ENCODE measurements around the gene FBXL16.
A peak's percentile ranks its signal among the peaks of the same experiment; 100 is the strongest.

FBXL16 gene

GRCh38 chr16:658679-659571, 46.7 kb downstream of the FBXL16 start:
- H3K4me1 ChIP-seq (ENCODE audit: control insufficient read depth, insufficient read depth, low read length), result peaks cover 6% of the 10 kb centered on the region
- 93 to 94% methylated on average over 35 of the region's 35 CpGs for WGBS, 2 experiments
- no peak overlapping the region for H3K4me3 ChIP-seq (ENCODE audit: insufficient read depth, low read depth, low read length)
- no peaks in the 10 kb centered on the region for H3K9me3 ChIP-seq (ENCODE audit: control insufficient read depth, low read length)
- no peak overlapping the region for H3K27ac ChIP-seq (ENCODE audit: insufficient read depth, low read depth, low read length, poor library complexity, severe bottlenecking)
- H3K27me3 ChIP-seq (ENCODE audit: control insufficient read depth, insufficient read depth, low read length, poor library complexity, severe bottlenecking), result no peaks in the 10 kb centered on the region
- peaks cover 4% of the 10 kb centered on the region for H3K36me3 ChIP-seq (ENCODE audit: control insufficient read depth, insufficient read depth, low read length)

GRCh38 chr16:657487-657886, 48.1 kb downstream of the FBXL16 start:
- Histone ChIP-seq H3K27ac (ENCODE audit: insufficient read depth, low read depth, low read length, poor library complexity, severe bottlenecking) (no peak overlapping the region), H3K36me3 (ENCODE audit: control insufficient read depth, insufficient read depth, low read length) (peaks cover 4% of the 10 kb centered on the region), H3K9me3 (ENCODE audit: control insufficient read depth, low read length) (no peaks in the 10 kb centered on the region), H3K27me3 (ENCODE audit: control insufficient read depth, insufficient read depth, low read length, poor library complexity, severe bottlenecking) (no peaks in the 10 kb centered on the region), H3K4me1 (ENCODE audit: control insufficient read depth, insufficient read depth, low read length) (peaks cover 6% of the 10 kb centered on the region), H3K4me3 (ENCODE audit: insufficient read depth, low read depth, low read length) (no peak overlapping the region)
- WGBS, 2 experiments, result 94 to 95% methylated on average over 22 of the region's 22 CpGs

- Histone ChIP-seq H3K4me1 (ENCODE audit: control insufficient read depth, insufficient read depth, low read length) (no peaks in the 10 kb centered on the region), H3K9me3 (ENCODE audit: control insufficient read depth, low read length) (no peaks in the 10 kb centered on the region), H3K27me3 (ENCODE audit: control insufficient read depth, insufficient read depth, low read length, poor library complexity, severe bottlenecking) (no peaks in the 10 kb centered on the region), H3K4me3 (ENCODE audit: insufficient read depth, low read depth, low read length) (no peak overlapping the region), H3K27ac (ENCODE audit: insufficient read depth, low read depth, low read length, poor library complexity, severe bottlenecking) (no peak overlapping the region), H3K36me3 (ENCODE audit: control insufficient read depth, insufficient read depth, low read length) (peaks cover 4% of the 10 kb centered on the region)
- WGBS, 2 experiments, result 92 to 96% methylated on average over 12 of the region's 12 CpGs
Observed at GRCh38 chr16:654034-654433, 51.6 kb downstream of the FBXL16 start.

GRCh38 chr16:652454-653305, 52.9 kb downstream of the FBXL16 start:
- Histone ChIP-seq H3K36me3 (ENCODE audit: control insufficient read depth, insufficient read depth, low read length) (peaks cover 4% of the 10 kb centered on the region), H3K4me1 (ENCODE audit: control insufficient read depth, insufficient read depth, low read length) (no peaks in the 10 kb centered on the region), H3K27me3 (ENCODE audit: control insufficient read depth, insufficient read depth, low read length, poor library complexity, severe bottlenecking) (no peaks in the 10 kb centered on the region), H3K27ac (ENCODE audit: insufficient read depth, low read depth, low read length, poor library complexity, severe bottlenecking) (no peak overlapping the region), H3K4me3 (ENCODE audit: insufficient read depth, low read depth, low read length) (no peak overlapping the region), H3K9me3 (ENCODE audit: control insufficient read depth, low read length) (no peaks in the 10 kb centered on the region)
- WGBS, 2 experiments, result 93 to 95% methylated on average over 28 of the region's 28 CpGs

GRCh38 chr16:651844-652243, 53.8 kb downstream of the FBXL16 start:
- H3K4me3 ChIP-seq (ENCODE audit: insufficient read depth, low read depth, low read length), result no peak overlapping the region
- WGBS, 2 experiments, result 95% methylated on average over 22 of the region's 22 CpGs

GRCh38 chr16:649631-650030, 56.0 kb downstream of the FBXL16 start:
- no peaks in the 10 kb centered on the region for H3K9me3 ChIP-seq (ENCODE audit: control insufficient read depth, low read length)
- H3K36me3 ChIP-seq (ENCODE audit: control insufficient read depth, insufficient read depth, low read length), result peaks cover under 1% of the 10 kb centered on the region
- no peak overlapping the region for H3K27ac ChIP-seq (ENCODE audit: insufficient read depth, low read depth, low read length, poor library complexity, severe bottlenecking)
- H3K27me3 ChIP-seq (ENCODE audit: control insufficient read depth, insufficient read depth, low read length, poor library complexity, severe bottlenecking), result no peaks in the 10 kb centered on the region
- H3K4me3 ChIP-seq (ENCODE audit: insufficient read depth, low read depth, low read length), result peak overlapping the region; percentile 70
- 10 to 11% methylated on average over 44 of the region's 44 CpGs for WGBS, 2 experiments
- H3K4me1 ChIP-seq (ENCODE audit: control insufficient read depth, insufficient read depth, low read length), result no peaks in the 10 kb centered on the region

More at GRCh38 chr16:651844-652243, 53.8 kb downstream of the FBXL16 start:
- Histone ChIP-seq H3K27me3 (ENCODE audit: control insufficient read depth, insufficient read depth, low read length, poor library complexity, severe bottlenecking) (no peaks in the 10 kb centered on the region), H3K4me1 (ENCODE audit: control insufficient read depth, insufficient read depth, low read length) (no peaks in the 10 kb centered on the region), H3K36me3 (ENCODE audit: control insufficient read depth, insufficient read depth, low read length) (peaks cover 4% of the 10 kb centered on the region), H3K27ac (ENCODE audit: insufficient read depth, low read depth, low read length, poor library complexity, severe bottlenecking) (no peak overlapping the region), H3K9me3 (ENCODE audit: control insufficient read depth, low read length) (no peaks in the 10 kb centered on the region)

- peaks cover 3% of the 10 kb centered on the region for H3K27me3 ChIP-seq (ENCODE audit: control insufficient read depth, insufficient read depth, low read length, poor library complexity, severe bottlenecking)
- H3K27ac ChIP-seq (ENCODE audit: insufficient read depth, low read depth, low read length, poor library complexity, severe bottlenecking), result no peak within 1 kb of the TSS
- H3K4me1 ChIP-seq (ENCODE audit: control insufficient read depth, insufficient read depth, low read length), result no peaks in the 10 kb centered on the region
- H3K4me3 ChIP-seq (ENCODE audit: insufficient read depth, low read depth, low read length), result peak within 1 kb of the TSS; percentile 70
- WGBS, 2 experiments, result 2 to 3% methylated on average over 91 of the region's 91 CpGs
- H3K36me3 ChIP-seq (ENCODE audit: control insufficient read depth, insufficient read depth, low read length), result no peaks in the 10 kb centered on the region
- H3K9me3 ChIP-seq (ENCODE audit: control insufficient read depth, low read length), result no peaks in the 10 kb centered on the region
Observed at GRCh38 chr16:648781-649589, 56.6 kb downstream of the FBXL16 start, which contains the start of gene WDR90. Gene WDR90 (plus strand): TSS chr16:649365. CDS start chr16:649417, 52 bp downstream.

- H3K4me1 ChIP-seq (ENCODE audit: control insufficient read depth, insufficient read depth, low read length), result no peaks in the 10 kb centered on the region
- no peak overlapping the region for H3K27ac ChIP-seq (ENCODE audit: insufficient read depth, low read depth, low read length, poor library complexity, severe bottlenecking)
- WGBS, 2 experiments, result 55 to 60% methylated on average over 24 of the region's 24 CpGs
- peak overlapping the region; percentile 70 for H3K4me3 ChIP-seq (ENCODE audit: insufficient read depth, low read depth, low read length)
- no peaks in the 10 kb centered on the region for H3K36me3 ChIP-seq (ENCODE audit: control insufficient read depth, insufficient read depth, low read length)
- no peaks in the 10 kb centered on the region for H3K9me3 ChIP-seq (ENCODE audit: control insufficient read depth, low read length)
- H3K27me3 ChIP-seq (ENCODE audit: control insufficient read depth, insufficient read depth, low read length, poor library complexity, severe bottlenecking), result peaks cover 11% of the 10 kb centered on the region
Observed at GRCh38 chr16:648071-648780, 57.4 kb downstream of the FBXL16 start.

GRCh38 chr16:647173-647902, 58.3 kb downstream of the FBXL16 start:
- Histone ChIP-seq H3K4me3 (ENCODE audit: insufficient read depth, low read depth, low read length) (no peak overlapping the region), H3K9me3 (ENCODE audit: control insufficient read depth, low read length) (no peaks in the 10 kb centered on the region), H3K27me3 (ENCODE audit: control insufficient read depth, insufficient read depth, low read length, poor library complexity, severe bottlenecking) (peaks cover 19% of the 10 kb centered on the region), H3K4me1 (ENCODE audit: control insufficient read depth, insufficient read depth, low read length) (no peaks in the 10 kb centered on the region), H3K27ac (ENCODE audit: insufficient read depth, low read depth, low read length, poor library complexity, severe bottlenecking) (no peak overlapping the region), H3K36me3 (ENCODE audit: control insufficient read depth, insufficient read depth, low read length) (no peaks in the 10 kb centered on the region)
- 94 to 96% methylated on average over 25 of the region's 25 CpGs for WGBS, 2 experiments

All from ectodermal cell (in vitro differentiated cells).